SK-N-SH (cell line): Measurements from ENCODE around the gene TRPC4AP. TPM values are rescaled to one million over a fixed set of nuclear protein-coding genes. Genes with fewer than 3 reads are reported as not detected.

Experiments used
- CTCF ChIA-PET: fragments of 300-600, 350-600 bp; formaldehyde crosslinking; extraction: SDS; loops from one replicate; lab custom pipeline; 2021; lab: Yijun Ruan, JAX
- POLR2A ChIA-PET: fragments of 350-600 bp; sonication (Branson Sonifier 250); formaldehyde crosslinking; extraction: SDS; loops from one replicate; lab custom pipeline; 2020; ENCODE audit warnings: antibody characterized with exemption, inconsistent platforms; lab: Yijun Ruan, JAX
- DNase-seq: peaks from one replicate; pipeline ENCODE4 v3.0.0; 2012
- H2AFZ ChIP-seq: fragments of 200-600 bp; sonication (generic); 2 replicates; pipeline ENCODE4 v1.8.1; 2016; ENCODE audit warnings: antibody characterized with exemption, mild to moderate bottlenecking, low read depth
- H3F3A ChIP-seq: fragments of 200-600 bp; sonication (generic); replicated peaks from 2 replicates; pipeline ENCODE3; 2016; ENCODE audit warnings: antibody characterized with exemption, mild to moderate bottlenecking; ENCODE audit not compliant: insufficient read depth
- H3K27ac ChIP-seq, 2 experiments: fragments of 200-500 bp in 1 of 2; fragments of 200-600 bp in 1 of 2; sonication (Bioruptor generic) in 1 of 2; sonication (generic), shearing (Covaris generic) in 1 of 2; 2 replicates each; pipeline versions ENCODE4 v1.5.1 to v1.6.1; 2014 to 2016; ENCODE audit warnings: low read depth in 2 of 2, inconsistent platforms in 1 of 2, low read length in 1 of 2, mild to moderate bottlenecking in 1 of 2, mixed read lengths in 1 of 2
- H3K27me3 ChIP-seq: fragments of 200-600 bp; sonication (generic), shearing (Covaris generic); 2 replicates; pipeline ENCODE4 v1.6.1; 2016; ENCODE audit warnings: mixed run types; ENCODE audit not compliant: insufficient read depth
- H3K36me3 ChIP-seq, 2 experiments: fragments of 200-500 bp in 1 of 2; fragments of 200-600 bp in 1 of 2; sonication (Bioruptor generic) in 1 of 2; sonication (generic) in 1 of 2; replicated peaks in 1 of 2; 2 replicates each; pipeline versions ENCODE3 to v1.5.1; 2014 to 2016; ENCODE audit warnings: low read length in 1 of 2, mild to moderate bottlenecking in 1 of 2; ENCODE audit not compliant: insufficient read depth in 2 of 2, control insufficient read depth in 1 of 2
- H3K4me1 ChIP-seq, 2 experiments: fragments of 200-500 bp in 1 of 2; fragments of 200-600 bp in 1 of 2; sonication (Bioruptor generic) in 1 of 2; sonication (generic), shearing (Covaris generic) in 1 of 2; 2 replicates each; pipeline versions ENCODE4 v1.5.1 to v1.6.1; 2014 to 2016; ENCODE audit warnings: low read depth in 1 of 2, low read length in 1 of 2, mixed run types in 1 of 2; ENCODE audit not compliant: insufficient read depth in 2 of 2, control insufficient read depth in 1 of 2
- H3K4me2 ChIP-seq: fragments of 200-600 bp; sonication (generic), shearing (Covaris generic); 2 replicates; pipeline ENCODE4 v1.6.1; 2017; ENCODE audit warnings: mixed run types
- H3K4me3 ChIP-seq, 2 experiments: fragments of 200-500 bp in 1 of 2; fragments of 200-600 bp in 1 of 2; sonication (Bioruptor generic) in 1 of 2; sonication (generic), shearing (Covaris generic) in 1 of 2; 2 replicates each; pipeline versions ENCODE4 v1.5.1 to v1.8.1; 2014 to 2016; ENCODE audit warnings: low read depth in 2 of 2, inconsistent platforms in 1 of 2, low read length in 1 of 2, mild to moderate bottlenecking in 1 of 2, mixed read lengths in 1 of 2, moderate library complexity in 1 of 2
- H3K79me2 ChIP-seq: fragments of 200-600 bp; sonication (generic); 2 replicates; pipeline ENCODE4 v1.8.1; 2017; ENCODE audit warnings: mild to moderate bottlenecking; ENCODE audit not compliant: insufficient read depth
- H3K9ac ChIP-seq: fragments of 200-600 bp; sonication (generic); 2 replicates; pipeline ENCODE4 v1.6.1; 2017; ENCODE audit warnings: mixed run types
- H3K9me2 ChIP-seq: fragments of 200-600 bp; sonication (generic); 2 replicates; pipeline ENCODE4 v1.6.1; 2017; ENCODE audit warnings: mixed run types
- H3K9me3 ChIP-seq: fragments of 200-600 bp; sonication (generic); 2 replicates; pipeline ENCODE4 v1.6.1; 2017; ENCODE audit warnings: mixed run types, mild to moderate bottlenecking, moderate library complexity
- H4K20me1 ChIP-seq: fragments of 200-600 bp; sonication (generic); 2 replicates; pipeline ENCODE4 v1.6.1; 2017; ENCODE audit warnings: mild to moderate bottlenecking, mixed run types; ENCODE audit not compliant: insufficient read depth
- CHD2 ChIP-seq: fragments of 150-350 bp; IDR thresholded peaks from 2 replicates; pipeline ENCODE4 v1.6.1; 2018; ENCODE audit warnings: low read length; ENCODE audit not compliant: partially characterized antibody
- CTCF ChIP-seq: fragments of 200-600 bp; sonication (generic); IDR thresholded peaks from 2 replicates; pipeline ENCODE4 v1.6.1; 2017; ENCODE audit warnings: antibody characterized with exemption, mild to moderate bottlenecking, moderate library complexity
- ELF1 ChIP-seq: IDR thresholded peaks from 2 replicates; pipeline ENCODE4 v1.4.0; 2012
- FOXJ3 ChIP-seq: sonication (generic); formaldehyde crosslinking; IDR thresholded peaks from 2 replicates; pipeline ENCODE4 v1.5.1; 2020; ENCODE audit warnings: mild to moderate bottlenecking, missing genetic modification reagents
- FOXM1 ChIP-seq: IDR thresholded peaks from 2 replicates; pipeline ENCODE4 v1.4.0; 2012; ENCODE audit warnings: low read depth, mild to moderate bottlenecking
- GABPA ChIP-seq: IDR thresholded peaks from 2 replicates; pipeline ENCODE4 v1.4.0; 2012; ENCODE audit warnings: low read depth, mild to moderate bottlenecking
- MAX ChIP-seq: IDR thresholded peaks from 2 replicates; pipeline ENCODE4 v1.4.0; 2012; ENCODE audit warnings: low read depth
- MXI1 ChIP-seq: IDR thresholded peaks from 2 replicates; pipeline ENCODE4 v1.6.1; 2012; ENCODE audit warnings: mild to moderate bottlenecking, low read depth, low read length, improper control_type of control experiment
- NRF1 ChIP-seq: IDR thresholded peaks from 2 replicates; pipeline ENCODE4 v1.6.1; 2012; ENCODE audit warnings: low read depth, mild to moderate bottlenecking, low read length
- PBX3 ChIP-seq: IDR thresholded peaks from 2 replicates; pipeline ENCODE4; 2012
- POLR2AphosphoS5 ChIP-seq: IDR thresholded peaks from 2 replicates; pipeline ENCODE4 v1.6.1; 2012; ENCODE audit warnings: low read depth, low read length
- RFX5 ChIP-seq: IDR thresholded peaks from 2 replicates; pipeline ENCODE4 v1.6.1; 2012; ENCODE audit warnings: mild to moderate bottlenecking, improper control_type of control experiment, low read length
- SMC3 ChIP-seq: IDR thresholded peaks from 2 replicates; pipeline ENCODE4 v1.6.1; 2012; ENCODE audit warnings: low read depth, low read length, improper control_type of control experiment
- TCF12 ChIP-seq: IDR thresholded peaks from 2 replicates; pipeline ENCODE4 v1.4.0; 2012
- TEAD4 ChIP-seq: IDR thresholded peaks from 2 replicates; pipeline ENCODE4 v1.4.0; 2012; ENCODE audit warnings: mild to moderate bottlenecking, borderline replicate concordance; ENCODE audit not compliant: insufficient read depth
- YY1 ChIP-seq: IDR thresholded peaks from 2 replicates; pipeline ENCODE4 v1.4.0; 2012; ENCODE audit warnings: low read depth, mild to moderate bottlenecking
- ZBTB33 ChIP-seq: IDR thresholded peaks from 2 replicates; pipeline ENCODE4 v1.4.0; 2012; ENCODE audit warnings: low read depth, borderline replicate concordance
- WGBS: methylation state at CpG from one replicate; pipeline ENCODE4 v1.1.6; 2017; ENCODE audit warnings: low lambda C conversion rate; 5-methylcytosine and 5-hydroxymethylcytosine counted together
- polyA plus RNA-seq, 3 experiments: library from polyadenylated mRNA; depleted of rRNA; stranded (reverse); fragments of >200 nt; gene quantifications; 2 replicates each; pipeline ENCODE4 v1.2.3, GENCODE V29; 2012

TRPC4AP gene
- polyA plus RNA-seq, 1 of the 3 experiments (the other 2 are of a cell fraction), result 57.4 TPM

- WGBS, result 96% methylated on average over 7 of the region's 7 CpGs
- no peak overlapping the region for H3K4me3 ChIP-seq
- no peak overlapping the region for H3K9ac ChIP-seq
- peaks cover 12 to 21% of the 10 kb centered on the region in 2 experiments for H3K36me3 ChIP-seq
- no peaks in the 10 kb centered on the region for H3K9me2 ChIP-seq
- H2AFZ ChIP-seq, result no peak overlapping the region
- peaks cover 28% of the 10 kb centered on the region; the same call in 1 of the 2 replicates for H3K79me2 ChIP-seq
- H3K4me1 ChIP-seq, result peaks cover 10 to 15% of the 10 kb centered on the region in 2 experiments; a peak in 3 of 4 replicates
- H3K27ac ChIP-seq, result no peak overlapping the region
- no peaks in the 10 kb centered on the region for H4K20me1 ChIP-seq
- H3K27me3 ChIP-seq, result no peaks in the 10 kb centered on the region
- ChIA-PET POLR2A (no interaction called here), CTCF (no interaction called here)
- H3K4me2 ChIP-seq, result no peak overlapping the region
- DNase-seq, result no peak
- peaks cover 5% of the 10 kb centered on the region for H3F3A ChIP-seq
- H3K9me3 ChIP-seq, result no peaks in the 10 kb centered on the region
- TF ChIP-seq ELF1 (no peak), TEAD4 (no peak), YY1 (no peak), RFX5 (no peak), NRF1 (no peak), CHD2 (no peak), CTCF (no peak), MXI1 (no peak), ZBTB33 (no peak), MAX (no peak), FOXM1 (no peak), PBX3 (no peak)
These were observed 138.6 kb downstream of the TRPC4AP start for GRCh38 chr20:34953960-34954359.

- no peak overlapping the region for H3K27ac ChIP-seq
- WGBS, result 96% methylated on average over 5 of the region's 5 CpGs
- no peaks in the 10 kb centered on the region for H3K9me3 ChIP-seq
- no peak overlapping the region for H3K9ac ChIP-seq
- ChIA-PET CTCF (interaction anchor here (2.3 kb wide), 1 partner anchor 79 kb away, joined by 9 read pairs; no protein-coding TSS in a partner anchor), POLR2A (no interaction called here)
- H3K4me1 ChIP-seq, result peaks cover 10 to 23% of the 10 kb centered on the region in 2 experiments; a peak in 3 of 4 replicates
- no peak overlapping the region for H2AFZ ChIP-seq
- peaks cover 29% of the 10 kb centered on the region; the same call in 1 of the 2 replicates for H3K79me2 ChIP-seq
- peaks cover 8% of the 10 kb centered on the region for H3F3A ChIP-seq
- no peak for DNase-seq
- TF ChIP-seq PBX3 (no peak), SMC3 (no peak), GABPA (no peak), TCF12 (no peak), FOXJ3 (CRISPR knock-in tag) (no peak), POLR2AphosphoS5 (no peak), NRF1 (no peak)
- H3K36me3 ChIP-seq, result peaks cover 12 to 28% of the 10 kb centered on the region in 2 experiments
- H3K4me2 ChIP-seq, result no peak overlapping the region
- no peaks in the 10 kb centered on the region for H3K27me3 ChIP-seq
- no peaks in the 10 kb centered on the region for H4K20me1 ChIP-seq
- H3K4me3 ChIP-seq, result no peak overlapping the region
- H3K9me2 ChIP-seq, result no peaks in the 10 kb centered on the region
These were observed 139.9 kb downstream of the TRPC4AP start for GRCh38 chr20:34952671-34953070.
